ENCODE data around the gene TEPSIN. TPM values are rescaled to one million over a fixed set of nuclear protein-coding genes. Genes with fewer than 3 reads are reported as not detected.

Gene TEPSIN
- total and polyA plus RNA-seq, 2 of the 13 experiments (the other 11 are each of a cell fraction or from before 2014, with no cell fraction given), result 16.1 to 18.8 TPM

GRCh38 chr17:81241648-81242420, 3.0 kb upstream of the TEPSIN start (continued):
- TF ChIP-seq CBX1 (IDR thresholded peaks at IDR 0.05; ENCODE audit: low read depth) (no peak), ZNF24 (IDR thresholded peaks at IDR 0.05) (no peak), MLX (CRISPR knock-in tag; IDR thresholded peaks at IDR 0.05) (no peak), JUND (CRISPR knock-in tag; IDR thresholded peaks at IDR 0.05) (peak; percentile 33; the same call in 1 of the 2 replicates), AGO2 (optimal IDR thresholded peaks at IDR 0.05; ENCODE audit: low read depth, low read length) (peak; percentile 96), ZBTB3 (CRISPR knock-in tag; IDR thresholded peaks at IDR 0.05; ENCODE audit: borderline replicate concordance, low read depth) (no peak), TMF1 (CRISPR knock-in tag; IDR thresholded peaks at IDR 0.05; ENCODE audit: low read depth) (no peak), ZMAT5 (CRISPR knock-in tag; IDR thresholded peaks at IDR 0.05; ENCODE audit: borderline replicate concordance, low read depth) (no peak), ARID3A (IDR thresholded peaks at IDR 0.05; ENCODE audit: low read depth, low read length) (no peak), ZMYM4 (CRISPR knock-in tag; IDR thresholded peaks at IDR 0.05) (0 out of 2 replicates have a peak, but pooled peaks have one; percentile 20), ATM (IDR thresholded peaks at IDR 0.05; ENCODE audit: borderline replicate concordance) (no peak), ZXDC (CRISPR knock-in tag; IDR thresholded peaks at IDR 0.05) (no peak), KLF16 (CRISPR knock-in tag; IDR thresholded peaks at IDR 0.05) (no peak), ZNF713 (CRISPR knock-in tag; IDR thresholded peaks at IDR 0.05) (no peak), ATF6 (CRISPR knock-in tag; conservative IDR thresholded peaks at IDR 0.05) (no peak)
- TF ChIP-seq, protein P1, sequence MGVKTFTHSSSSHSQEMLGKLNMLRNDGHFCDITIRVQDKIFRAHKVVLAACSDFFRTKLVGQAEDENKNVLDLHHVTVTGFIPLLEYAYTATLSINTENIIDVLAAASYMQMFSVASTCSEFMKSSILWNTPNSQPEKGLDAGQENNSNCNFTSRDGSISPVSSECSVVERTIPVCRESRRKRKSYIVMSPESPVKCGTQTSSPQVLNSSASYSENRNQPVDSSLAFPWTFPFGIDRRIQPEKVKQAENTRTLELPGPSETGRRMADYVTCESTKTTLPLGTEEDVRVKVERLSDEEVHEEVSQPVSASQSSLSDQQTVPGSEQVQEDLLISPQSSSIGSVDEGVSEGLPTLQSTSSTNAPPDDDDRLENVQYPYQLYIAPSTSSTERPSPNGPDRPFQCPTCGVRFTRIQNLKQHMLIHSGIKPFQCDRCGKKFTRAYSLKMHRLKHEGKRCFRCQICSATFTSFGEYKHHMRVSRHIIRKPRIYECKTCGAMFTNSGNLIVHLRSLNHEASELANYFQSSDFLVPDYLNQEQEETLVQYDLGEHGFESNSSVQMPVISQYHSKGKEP (CRISPR knock-in tag; IDR thresholded peaks at IDR 0.05), result no peak
- TF ChIP-seq, protein P2, sequence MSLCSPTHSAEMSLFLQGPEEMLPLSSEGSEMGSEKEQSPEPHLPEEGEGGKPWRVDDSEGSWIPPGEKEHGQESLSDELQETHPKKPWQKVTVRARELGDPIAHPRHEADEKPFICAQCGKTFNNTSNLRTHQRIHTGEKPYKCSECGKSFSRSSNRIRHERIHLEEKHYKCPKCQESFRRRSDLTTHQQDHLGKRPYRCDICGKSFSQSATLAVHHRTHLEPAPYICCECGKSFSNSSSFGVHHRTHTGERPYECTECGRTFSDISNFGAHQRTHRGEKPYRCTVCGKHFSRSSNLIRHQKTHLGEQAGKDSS (CRISPR knock-in tag; IDR thresholded peaks at IDR 0.05; ENCODE audit: borderline replicate concordance, low read depth), result peak; percentile 79; the same call in 1 of the 2 replicates
- TF ChIP-seq, protein P3, sequence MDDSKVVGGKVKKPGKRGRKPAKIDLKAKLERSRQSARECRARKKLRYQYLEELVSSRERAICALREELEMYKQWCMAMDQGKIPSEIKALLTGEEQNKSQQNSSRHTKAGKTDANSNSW (CRISPR knock-in tag; IDR thresholded peaks at IDR 0.05; ENCODE audit: borderline replicate concordance), result no peak
